Vagina (tissue), 2 donors: ENCODE data around the gene KDM6B. TPM values are rescaled to one million over a fixed set of nuclear protein-coding genes. Genes with fewer than 3 reads are reported as not detected.

Source experiments
- DNase-seq, 2 donors: peaks; one replicate each; pipeline ENCODE4 v3.0.0-alpha.2; 2017; ENCODE audit errors: extremely low spot score in 2 of 2
- H3K27ac ChIP-seq: fragments of 200-600 bp; sonication (generic); one replicate; pipeline ENCODE4 v1.5.1; 2019
- H3K27me3 ChIP-seq: fragments of 200-600 bp; sonication (generic); one replicate; pipeline ENCODE4 v1.5.1; 2019
- H3K36me3 ChIP-seq, 2 donors: fragments of 200-600 bp; sonication (generic); one replicate each; pipeline ENCODE4 v1.5.1; 2017 to 2019
- H3K4me1 ChIP-seq: fragments of 200-600 bp; sonication (generic); one replicate; pipeline ENCODE4 v1.5.1; 2019
- H3K4me3 ChIP-seq, 2 donors: fragments of 200-600 bp; sonication (generic); 1 replicate in 1 of 2; 2 replicates in 1 of 2; pipeline ENCODE4 v1.5.1; 2016 to 2019
- H3K9me3 ChIP-seq: fragments of 200-600 bp; sonication (generic); one replicate; pipeline ENCODE4 v1.5.1; 2019
- POLR2A ChIP-seq, 2 donors: fragments of 450-650 bp; IDR thresholded peaks; one replicate each; pipeline ENCODE4 v1.6.1; 2017; ENCODE audit warnings: antibody characterized with exemption in 2 of 2, mild to moderate bottlenecking in 2 of 2, moderate library complexity in 2 of 2
- POLR2AphosphoS5 ChIP-seq, 2 donors: sonication (generic); formaldehyde crosslinking; IDR thresholded peaks; one replicate each; pipeline ENCODE4 v1.9.0; 2017; ENCODE audit warnings: antibody characterized with exemption in 2 of 2, mild to moderate bottlenecking in 2 of 2, low read depth in 1 of 2; ENCODE audit not compliant: insufficient read depth in 1 of 2
- intact Hi-C: fragments of 100-400 bp; cut with DNase I; formaldehyde crosslinking; loops from one replicate; pipeline ENCODE4 v1.15.1; 2023
- total RNA-seq: library from RNA; depleted of rRNA; stranded (reverse); fragments of >200 nt; gene quantifications from one replicate; pipeline ENCODE4 v1.2.3, GENCODE V29; 2016
- TF ChIP-seq, protein P1 (sequence below), 3 experiments: fragments of 450-650 bp in 2 of 3; fragments of 200-600 bp in 1 of 3; sonication (generic) in 1 of 3; IDR thresholded peaks; one replicate each; pipeline ENCODE4 v1.5.1; 2017 to 2019; ENCODE audit warnings: antibody characterized with exemption in 3 of 3, mild to moderate bottlenecking in 2 of 3, moderate library complexity in 2 of 3

The KDM6B gene
- total RNA-seq, 1 donor from 2014 or later: 12.5 TPM

DNA sequence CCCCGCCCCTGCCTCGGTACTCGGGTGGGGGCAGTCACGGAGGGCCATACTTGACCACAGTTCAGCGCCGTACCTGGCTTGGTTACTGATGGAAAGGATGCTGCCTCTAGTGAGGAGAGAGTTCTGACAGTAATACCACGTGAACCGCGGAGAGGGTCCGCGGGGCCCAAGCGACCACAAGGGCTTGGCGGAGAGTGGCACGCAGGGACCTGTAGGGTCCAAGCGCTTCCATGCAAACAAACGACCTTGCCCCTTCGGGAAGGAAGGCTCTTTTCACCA is 9.2 kb downstream of the KDM6B start:
- intact Hi-C loops: loop anchor here (1.0 to 5.0 kb wide), 2 partner anchors 34 to 266 kb away; partner anchors contain the start of gene CD68
- Histone ChIP-seq H3K9me3 (no peaks in the 10 kb centered on the region), H3K27me3 (no peaks in the 10 kb centered on the region), H3K4me1 (peaks cover 68% of the 10 kb centered on the region), H3K4me3 (peak overlapping the region; percentile 58 to 69), H3K36me3 (peaks cover 0 to 24% of the 10 kb centered on the region in 2 donors), H3K27ac (peak overlapping the region; percentile 99)
- TF ChIP-seq, protein P1, sequence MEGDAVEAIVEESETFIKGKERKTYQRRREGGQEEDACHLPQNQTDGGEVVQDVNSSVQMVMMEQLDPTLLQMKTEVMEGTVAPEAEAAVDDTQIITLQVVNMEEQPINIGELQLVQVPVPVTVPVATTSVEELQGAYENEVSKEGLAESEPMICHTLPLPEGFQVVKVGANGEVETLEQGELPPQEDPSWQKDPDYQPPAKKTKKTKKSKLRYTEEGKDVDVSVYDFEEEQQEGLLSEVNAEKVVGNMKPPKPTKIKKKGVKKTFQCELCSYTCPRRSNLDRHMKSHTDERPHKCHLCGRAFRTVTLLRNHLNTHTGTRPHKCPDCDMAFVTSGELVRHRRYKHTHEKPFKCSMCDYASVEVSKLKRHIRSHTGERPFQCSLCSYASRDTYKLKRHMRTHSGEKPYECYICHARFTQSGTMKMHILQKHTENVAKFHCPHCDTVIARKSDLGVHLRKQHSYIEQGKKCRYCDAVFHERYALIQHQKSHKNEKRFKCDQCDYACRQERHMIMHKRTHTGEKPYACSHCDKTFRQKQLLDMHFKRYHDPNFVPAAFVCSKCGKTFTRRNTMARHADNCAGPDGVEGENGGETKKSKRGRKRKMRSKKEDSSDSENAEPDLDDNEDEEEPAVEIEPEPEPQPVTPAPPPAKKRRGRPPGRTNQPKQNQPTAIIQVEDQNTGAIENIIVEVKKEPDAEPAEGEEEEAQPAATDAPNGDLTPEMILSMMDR (IDR thresholded peaks at IDR 0.05): no peak
- TF ChIP-seq POLR2AphosphoS5 (IDR thresholded peaks at IDR 0.05; ENCODE audit: insufficient read depth in 1 of 2, low read depth in 1 of 2): peak in 1 of 2 donors; percentile 69
- no peak for TF ChIP-seq POLR2A (IDR thresholded peaks at IDR 0.05)
- DNase-seq: peak in 1 of 2 donors; percentile 94

DNA sequence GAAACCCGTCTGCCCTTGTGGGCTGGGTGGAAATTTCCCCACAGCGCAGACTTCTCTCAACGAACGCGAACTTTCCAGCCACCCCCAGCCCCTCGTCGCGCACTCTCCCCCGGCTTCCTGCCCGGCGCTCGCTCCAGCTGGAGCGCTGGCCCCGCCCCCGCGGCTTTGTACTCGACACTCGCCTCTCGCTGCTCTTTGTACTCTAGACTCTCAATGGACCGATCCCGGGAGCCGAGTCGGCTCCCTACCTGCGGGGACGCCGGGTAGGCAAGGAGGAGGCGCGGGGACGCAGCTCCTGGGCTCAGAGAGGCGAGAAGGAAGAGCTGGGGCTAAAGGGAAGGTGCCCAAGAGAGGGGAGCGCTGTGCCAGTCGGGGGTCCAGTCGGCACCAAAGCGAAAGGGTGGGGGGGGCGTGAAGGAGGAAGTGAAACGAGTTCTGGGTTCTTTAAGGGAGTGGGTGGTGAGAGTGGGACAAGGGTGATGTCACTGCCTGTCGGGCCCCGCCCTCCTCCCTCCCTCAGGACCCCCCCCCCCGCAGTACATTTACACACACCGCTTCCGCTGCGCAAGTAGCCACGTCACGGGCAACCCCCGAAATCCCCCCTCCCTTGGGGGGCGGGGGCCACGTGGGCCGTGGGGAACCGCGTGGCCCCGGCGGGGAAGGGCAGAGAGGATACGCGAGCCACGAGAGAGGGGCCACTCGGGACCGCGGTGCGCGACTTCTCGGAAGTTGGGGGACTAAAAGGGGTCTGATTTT is 9.7 kb downstream of the KDM6B start:
- peaks cover 62% of the 10 kb centered on the region for H3K4me1 ChIP-seq
- H3K27me3 ChIP-seq: no peaks in the 10 kb centered on the region
- TF ChIP-seq POLR2AphosphoS5 (IDR thresholded peaks at IDR 0.05; ENCODE audit: insufficient read depth in 1 of 2, low read depth in 1 of 2): peak in 1 of 2 donors; percentile 57
- TF ChIP-seq, protein P1 (IDR thresholded peaks at IDR 0.05): no peak
- H3K36me3 ChIP-seq: peaks cover 0 to 29% of the 10 kb centered on the region in 2 donors
- intact Hi-C loops: loop anchor here (1.0 to 5.0 kb wide), 2 partner anchors 34 to 266 kb away; partner anchors contain the start of gene CD68
- no peaks in the 10 kb centered on the region for H3K9me3 ChIP-seq
- peak overlapping the region; percentile 99 for H3K27ac ChIP-seq
- H3K4me3 ChIP-seq: peak overlapping the region; percentile 58 to 69
- DNase-seq: peak in 1 of 2 donors; percentile 95

DNA sequence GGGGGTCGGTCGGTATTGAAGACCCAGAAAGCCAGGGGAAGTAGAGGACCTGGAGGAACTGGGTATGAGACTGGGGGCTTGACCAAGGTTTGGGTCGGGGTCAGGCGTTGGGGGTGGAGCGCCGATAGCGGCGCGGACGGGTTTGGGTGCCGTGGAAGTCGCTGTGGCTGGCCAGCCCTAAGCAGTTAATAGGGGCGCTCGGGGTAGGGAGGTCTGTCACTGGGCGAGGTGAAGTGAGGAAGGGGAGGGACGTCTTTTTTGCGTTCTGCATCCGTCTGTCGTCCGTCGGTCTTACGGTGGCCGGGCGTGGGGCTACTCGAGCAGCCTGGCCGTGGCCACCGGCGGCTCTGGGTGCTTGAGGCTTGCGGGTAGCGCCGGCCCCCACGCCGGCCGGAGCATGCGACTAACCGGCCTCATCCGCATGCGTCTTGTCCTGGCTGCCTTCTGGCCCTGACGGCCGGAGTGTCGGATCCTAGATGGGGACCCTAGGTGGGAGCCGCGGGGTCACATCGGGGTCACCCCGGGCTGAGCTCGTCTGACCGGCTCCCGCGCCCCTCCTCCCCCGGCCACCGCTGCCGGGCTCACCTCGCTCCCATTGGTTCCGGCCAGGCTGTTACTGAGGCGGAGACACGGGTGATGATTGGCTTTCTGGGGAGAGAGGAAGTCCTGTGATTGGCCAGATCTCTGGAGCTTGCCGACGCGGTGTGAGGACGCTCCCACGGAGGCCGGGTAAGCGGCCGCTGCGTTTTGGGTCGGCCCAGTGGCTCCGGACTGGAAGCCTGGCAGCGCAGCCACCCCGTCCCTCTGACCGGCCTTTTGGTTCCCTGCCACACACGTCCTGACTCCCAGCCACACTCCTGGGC is 10.5 kb downstream of the KDM6B start:
- no peaks in the 10 kb centered on the region for H3K27me3 ChIP-seq
- TF ChIP-seq POLR2A (IDR thresholded peaks at IDR 0.05): peak in 1 of 2 donors; percentile 65
- TF ChIP-seq POLR2AphosphoS5 (IDR thresholded peaks at IDR 0.05; ENCODE audit: insufficient read depth in 1 of 2, low read depth in 1 of 2): peak; percentile 92 to 95
- TF ChIP-seq, protein P1 (IDR thresholded peaks at IDR 0.05): no peak
- H3K4me3 ChIP-seq: peak overlapping the region; percentile 58 to 69
- peak overlapping the region; percentile 99 for H3K27ac ChIP-seq
- H3K4me1 ChIP-seq: peaks cover 54% of the 10 kb centered on the region
- no peaks in the 10 kb centered on the region for H3K9me3 ChIP-seq
- intact Hi-C loops: loop anchor here (5.0 kb wide), 1 partner anchor 267 kb away; the partner anchor contains the start of gene CD68
- peak in 1 of 2 donors; percentile 98 for DNase-seq
- peaks cover 0 to 37% of the 10 kb centered on the region in 2 donors for H3K36me3 ChIP-seq

DNA sequence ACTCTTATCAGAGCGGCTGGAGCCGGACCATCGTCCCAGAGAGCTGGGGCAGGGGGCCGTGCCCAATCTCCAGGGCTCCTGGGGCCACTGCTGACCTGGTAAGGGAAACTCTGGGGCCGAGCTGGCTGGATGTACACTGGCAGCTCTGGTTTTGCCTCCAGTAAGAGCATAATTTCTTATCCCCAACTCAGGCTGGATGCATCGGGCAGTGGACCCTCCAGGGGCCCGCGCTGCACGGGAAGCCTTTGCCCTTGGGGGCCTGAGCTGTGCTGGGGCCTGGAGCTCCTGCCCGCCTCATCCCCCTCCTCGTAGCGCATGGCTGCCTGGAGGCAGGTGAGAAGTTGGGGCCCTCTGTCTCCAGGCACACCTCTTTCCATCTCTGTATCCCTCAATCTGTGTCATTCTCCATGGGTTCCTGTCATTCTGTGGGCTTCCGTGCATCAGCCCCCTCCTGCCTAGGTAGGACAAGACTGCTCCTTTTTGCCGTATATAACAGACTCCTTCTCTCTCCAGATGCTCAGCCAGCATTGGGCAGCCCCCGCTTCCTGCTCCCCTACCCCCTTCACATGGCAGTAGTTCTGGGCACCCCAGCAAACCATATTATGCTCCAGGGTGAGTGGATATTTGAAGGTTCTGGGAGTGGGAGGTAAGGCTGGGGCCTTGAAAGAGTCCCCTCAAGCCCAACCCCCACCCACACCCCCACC is 11.5 kb downstream of the KDM6B start:
- intact Hi-C loops: no loop called here
- TF ChIP-seq POLR2A (IDR thresholded peaks at IDR 0.05) (no peak), POLR2AphosphoS5 (IDR thresholded peaks at IDR 0.05; ENCODE audit: insufficient read depth in 1 of 2, low read depth in 1 of 2) (no peak)
- TF ChIP-seq, protein P1 (IDR thresholded peaks at IDR 0.05): no peak
- DNase-seq: no peak
- Histone ChIP-seq H3K27me3 (no peaks in the 10 kb centered on the region), H3K9me3 (no peaks in the 10 kb centered on the region), H3K4me3 (peak overlapping the region; percentile 58 to 69), H3K36me3 (peaks cover 0 to 44% of the 10 kb centered on the region in 2 donors), H3K4me1 (peaks cover 44% of the 10 kb centered on the region), H3K27ac (peak overlapping the region; percentile 99)
